Trophoblast cell (in vitro differentiated cells and primary cell): ENCODE measurements around the gene FNBP1.

Source experiments
- DNase-seq, 2 donors: peaks; one replicate each; pipeline ENCODE4 v3.0.0-alpha.2; 2016
- H2AFZ ChIP-seq: 2 replicates; pipeline ENCODE4 v1.6.1; 2013; ENCODE audit warnings: low read length, moderate library complexity, mild to moderate bottlenecking; ENCODE audit not compliant: insufficient read depth, poor library complexity
- H2AK5ac ChIP-seq: 2 replicates; pipeline ENCODE4 v1.6.1; 2013; ENCODE audit warnings: mild to moderate bottlenecking, low read length
- H2BK120ac ChIP-seq: 2 replicates; pipeline ENCODE4 v1.6.1; 2013; ENCODE audit warnings: low read length, mild to moderate bottlenecking, moderate library complexity; ENCODE audit not compliant: insufficient read depth, poor library complexity
- H2BK12ac ChIP-seq: 2 replicates; pipeline ENCODE4 v1.6.1; 2013; ENCODE audit warnings: mild to moderate bottlenecking, low read length, moderate library complexity
- H2BK5ac ChIP-seq: 2 replicates; pipeline ENCODE4 v1.6.1; 2013; ENCODE audit warnings: low read length, low read depth, moderate library complexity, mild to moderate bottlenecking; ENCODE audit not compliant: poor library complexity
- H3K14ac ChIP-seq: 2 replicates; pipeline ENCODE4 v1.6.1; 2013; ENCODE audit warnings: mild to moderate bottlenecking, low read length
- H3K18ac ChIP-seq: 2 replicates; pipeline ENCODE4 v1.6.1; 2013; ENCODE audit warnings: mild to moderate bottlenecking, low read length
- H3K23ac ChIP-seq: 2 replicates; pipeline ENCODE4 v1.6.1; 2013; ENCODE audit warnings: low read length
- H3K27ac ChIP-seq: 2 replicates; pipeline ENCODE4 v1.5.1; 2013; ENCODE audit warnings: low read depth, mild to moderate bottlenecking, inconsistent platforms, low read length, moderate library complexity
- H3K27me3 ChIP-seq: 2 replicates; pipeline ENCODE4 v1.6.1; 2013; ENCODE audit warnings: inconsistent platforms, mild to moderate bottlenecking, low read length, moderate library complexity; ENCODE audit not compliant: insufficient read depth
- H3K36me3 ChIP-seq, 2 experiments: 1 replicate in 1 of 2; 2 replicates in 1 of 2; pipeline ENCODE4 v1.6.1; 2013; ENCODE audit warnings: low read length in 2 of 2, mild to moderate bottlenecking in 2 of 2, moderate library complexity in 1 of 2; ENCODE audit not compliant: insufficient read depth in 2 of 2, control insufficient read depth in 1 of 2
- H3K4ac ChIP-seq: 2 replicates; pipeline ENCODE4 v1.6.1; 2013; ENCODE audit warnings: low read depth, mild to moderate bottlenecking, low read length, moderate library complexity
- H3K4me1 ChIP-seq, 2 experiments: 1 replicate in 1 of 2; 2 replicates in 1 of 2; pipeline ENCODE4 v1.6.1; 2013; ENCODE audit warnings: low read length in 2 of 2, mild to moderate bottlenecking in 2 of 2, moderate library complexity in 1 of 2; ENCODE audit not compliant: insufficient read depth in 2 of 2, control insufficient read depth in 1 of 2
- H3K4me2 ChIP-seq: 2 replicates; pipeline ENCODE4 v1.6.1; 2013; ENCODE audit warnings: inconsistent platforms, mild to moderate bottlenecking, low read length, moderate library complexity
- H3K4me3 ChIP-seq: 2 replicates; pipeline ENCODE4 v1.5.1; 2013; ENCODE audit warnings: mild to moderate bottlenecking, low read depth, low read length, inconsistent platforms
- H3K79me1 ChIP-seq: one replicate; pipeline ENCODE4 v1.6.1; 2013; ENCODE audit warnings: low read length
- H3K79me2 ChIP-seq: 2 replicates; pipeline ENCODE4 v1.6.1; 2013; ENCODE audit warnings: low read length, mild to moderate bottlenecking; ENCODE audit not compliant: control insufficient read depth, insufficient read depth, poor library complexity
- H3K9ac ChIP-seq: 2 replicates; pipeline ENCODE4 v1.6.1; 2013; ENCODE audit warnings: mild to moderate bottlenecking, low read length
- H3K9me3 ChIP-seq: 2 replicates; pipeline ENCODE4 v1.6.1; 2013; ENCODE audit warnings: low read depth, mild to moderate bottlenecking, control low read depth, inconsistent platforms, low read length; ENCODE audit not compliant: insufficient read depth
- H4K12ac ChIP-seq: 2 replicates; pipeline ENCODE4 v1.6.1; 2013; ENCODE audit warnings: low read depth, mild to moderate bottlenecking, low read length, moderate library complexity
- H4K8ac ChIP-seq: 2 replicates; pipeline ENCODE4 v1.6.1; 2013; ENCODE audit warnings: low read depth, mild to moderate bottlenecking, low read length, moderate library complexity
- H4K91ac ChIP-seq: one replicate; pipeline ENCODE4 v1.6.1; 2013; ENCODE audit warnings: low read depth, mild to moderate bottlenecking, low read length, moderate library complexity
- WGBS: extraction: QIAGEN DNeasy Blood & Tissue Kit; methylation state at CpG from one replicate; pipeline ENCODE4 v1.1.7; 2013; ENCODE audit warnings: missing lambda C conversion rate; ENCODE audit not compliant: insufficient read length, insufficient coverage; ENCODE audit errors: extremely low coverage; 5-methylcytosine and 5-hydroxymethylcytosine counted together

The FNBP1 gene

GRCh38 chr9:129880654-129881546 is 162.1 kb downstream of the FNBP1 start:
- no peak overlapping the region for H3K4ac ChIP-seq
- H3K14ac ChIP-seq: no peak overlapping the region
- H3K27me3 ChIP-seq: no peaks in the 10 kb centered on the region
- WGBS: no CpG with 5 or more reads among the region's 28 CpGs
- no peak overlapping the region for H3K9ac ChIP-seq
- H3K79me2 ChIP-seq: no peaks in the 10 kb centered on the region
- no peak overlapping the region for H2AK5ac ChIP-seq
- H2BK120ac ChIP-seq: no peak overlapping the region
- peaks cover 21 to 31% of the 10 kb centered on the region in 2 experiments for H3K36me3 ChIP-seq
- no peak overlapping the region for H2BK12ac ChIP-seq
- no peak for DNase-seq
- no peak overlapping the region for H3K4me2 ChIP-seq
- H3K27ac ChIP-seq: no peak overlapping the region
- H3K4me3 ChIP-seq: no peak overlapping the region
- no peak overlapping the region for H3K23ac ChIP-seq
- H3K79me1 ChIP-seq: peaks cover 3% of the 10 kb centered on the region
- H4K91ac ChIP-seq: no peak overlapping the region
- no peak overlapping the region for H2AFZ ChIP-seq
- no peak overlapping the region for H2BK5ac ChIP-seq
- peaks cover 2% of the 10 kb centered on the region for H3K9me3 ChIP-seq
- H4K8ac ChIP-seq: no peak overlapping the region
- H3K18ac ChIP-seq: no peak overlapping the region
- H3K4me1 ChIP-seq: peaks cover 13 to 14% of the 10 kb centered on the region in 2 experiments
- H4K12ac ChIP-seq: no peak overlapping the region

- peaks cover 28 to 38% of the 10 kb centered on the region in 2 experiments for H3K36me3 ChIP-seq
- no peak overlapping the region for H3K23ac ChIP-seq
- H3K4ac ChIP-seq: no peak overlapping the region
- no peak for DNase-seq
- H3K79me2 ChIP-seq: no peaks in the 10 kb centered on the region
- no peak overlapping the region for H4K91ac ChIP-seq
- peaks cover under 1% of the 10 kb centered on the region for H3K79me1 ChIP-seq
- H2BK5ac ChIP-seq: no peak overlapping the region
- H2BK120ac ChIP-seq: no peak overlapping the region
- H4K8ac ChIP-seq: no peak overlapping the region
- no peak overlapping the region for H3K4me2 ChIP-seq
- no CpG with 5 or more reads among the region's 31 CpGs for WGBS
- H3K27me3 ChIP-seq: no peaks in the 10 kb centered on the region
- no peak overlapping the region for H2AK5ac ChIP-seq
- H3K14ac ChIP-seq: no peak overlapping the region
- H3K4me1 ChIP-seq: peaks cover 9 to 10% of the 10 kb centered on the region in 2 experiments
- H2AFZ ChIP-seq: no peak overlapping the region
- H2BK12ac ChIP-seq: no peak overlapping the region
- no peak overlapping the region for H3K27ac ChIP-seq
- H3K9me3 ChIP-seq: peaks cover 2% of the 10 kb centered on the region
- H3K18ac ChIP-seq: no peak overlapping the region
- no peak overlapping the region for H4K12ac ChIP-seq
- H3K4me3 ChIP-seq: no peak overlapping the region
- no peak overlapping the region for H3K9ac ChIP-seq
Observed at GRCh38 chr9:129879991-129880653, 162.9 kb downstream of the FNBP1 start.

GRCh38 chr9:129879103-129879699 is 163.8 kb downstream of the FNBP1 start:
- Histone ChIP-seq H3K4me2 (no peak overlapping the region), H2BK12ac (no peak overlapping the region), H3K36me3 (peaks cover 37 to 48% of the 10 kb centered on the region in 2 experiments), H3K4me1 (peaks cover 2% of the 10 kb centered on the region in 2 experiments), H3K18ac (no peak overlapping the region), H3K14ac (no peak overlapping the region), H3K9ac (no peak overlapping the region), H3K23ac (no peak overlapping the region), H3K79me2 (no peaks in the 10 kb centered on the region), H3K4ac (no peak overlapping the region), H4K91ac (no peak overlapping the region), H3K4me3 (no peak overlapping the region), H2AFZ (no peak overlapping the region), H3K9me3 (no peaks in the 10 kb centered on the region), H4K12ac (no peak overlapping the region), H4K8ac (no peak overlapping the region), H2AK5ac (no peak overlapping the region), H3K27me3 (no peaks in the 10 kb centered on the region), H2BK5ac (no peak overlapping the region), H3K27ac (no peak overlapping the region), H2BK120ac (no peak overlapping the region), H3K79me1 (no peaks in the 10 kb centered on the region)
- WGBS: no CpG with 5 or more reads among the region's 17 CpGs
- DNase-seq: no peak

- no peaks in the 10 kb centered on the region for H3K27me3 ChIP-seq
- H3K4ac ChIP-seq: no peak overlapping the region
- H4K12ac ChIP-seq: peak overlapping the region; percentile 8
- no peak overlapping the region for H3K23ac ChIP-seq
- H2BK5ac ChIP-seq: no peak overlapping the region
- no peak overlapping the region for H3K4me3 ChIP-seq
- H2BK120ac ChIP-seq: no peak overlapping the region
- H3K79me1 ChIP-seq: no peaks in the 10 kb centered on the region
- H3K9ac ChIP-seq: no peak overlapping the region
- H2AFZ ChIP-seq: no peak overlapping the region
- H3K18ac ChIP-seq: no peak overlapping the region
- H3K4me2 ChIP-seq: no peak overlapping the region
- no peak overlapping the region for H3K14ac ChIP-seq
- H3K36me3 ChIP-seq: peaks cover 37 to 51% of the 10 kb centered on the region in 2 experiments
- H2BK12ac ChIP-seq: no peak overlapping the region
- H4K91ac ChIP-seq: no peak overlapping the region
- H3K79me2 ChIP-seq: no peaks in the 10 kb centered on the region
- DNase-seq: no peak
- no peak overlapping the region for H2AK5ac ChIP-seq
- WGBS: no CpG with 5 or more reads among the region's 11 CpGs
- H3K27ac ChIP-seq: no peak overlapping the region
- H3K4me1 ChIP-seq: no peaks in the 10 kb centered on the region
- no peak overlapping the region for H4K8ac ChIP-seq
- no peaks in the 10 kb centered on the region for H3K9me3 ChIP-seq
Observed at GRCh38 chr9:129878291-129878690, 164.7 kb downstream of the FNBP1 start.
